DOHH2 (cell line): ENCODE results near the gene CRYBG2.
A peak's percentile ranks its signal among the peaks of the same experiment; 100 is the strongest.

Source experiments
- H3F3A ChIP-seq: fragments of 200-600 bp; sonication (generic), shearing (Covaris generic); 2 replicates; pipeline ENCODE4 v1.6.0; 2016; ENCODE audit warnings: antibody characterized with exemption, mild to moderate bottlenecking; ENCODE audit not compliant: control insufficient read depth, insufficient read depth
- H3K27ac ChIP-seq: fragments of 200-600 bp; sonication (generic); 2 replicates; pipeline ENCODE4 v1.5.1; 2014; ENCODE audit warnings: low read depth, mild to moderate bottlenecking, low read length, moderate library complexity
- H3K27me3 ChIP-seq: fragments of 200-600 bp; sonication (generic); 2 replicates; pipeline ENCODE4 v1.6.1; 2014; ENCODE audit warnings: mild to moderate bottlenecking, low read length, mixed read lengths; ENCODE audit not compliant: control insufficient read depth
- H3K36me3 ChIP-seq: fragments of 200-600 bp; sonication (generic); 2 replicates; pipeline ENCODE4 v1.6.1; 2014; ENCODE audit warnings: mild to moderate bottlenecking, low read length, moderate library complexity, mixed read lengths; ENCODE audit not compliant: control insufficient read depth
- H3K4me1 ChIP-seq: fragments of 200-600 bp; sonication (generic); 2 replicates; pipeline ENCODE4 v1.6.1; 2014; ENCODE audit warnings: mild to moderate bottlenecking, low read length, mixed read lengths; ENCODE audit not compliant: control insufficient read depth
- H3K4me2 ChIP-seq: fragments of 200-600 bp; sonication (generic); 2 replicates; pipeline ENCODE4 v1.6.0; 2014; ENCODE audit warnings: mild to moderate bottlenecking, low read length, moderate library complexity
- H3K4me3 ChIP-seq: fragments of 200-600 bp; sonication (generic); 2 replicates; pipeline ENCODE4 v1.5.1; 2014; ENCODE audit warnings: mild to moderate bottlenecking, low read length, mixed read lengths
- H3K79me2 ChIP-seq: fragments of 200-600 bp; sonication (generic); 2 replicates; pipeline ENCODE4 v1.6.1; 2014; ENCODE audit warnings: mild to moderate bottlenecking, low read length, mixed read lengths; ENCODE audit not compliant: control insufficient read depth
- H3K9me2 ChIP-seq: fragments of 200-600 bp; sonication (generic); replicated peaks from 2 replicates; pipeline ENCODE4 v1.6.1; 2014; ENCODE audit warnings: mild to moderate bottlenecking, low read length, mixed read lengths; ENCODE audit not compliant: control insufficient read depth
- H3K9me3 ChIP-seq: fragments of 200-600 bp; sonication (generic); 2 replicates; pipeline ENCODE4 v1.6.1; 2014; ENCODE audit warnings: antibody characterized with exemption, low read length, mixed read lengths; ENCODE audit not compliant: control insufficient read depth, insufficient read depth
- H4K20me1 ChIP-seq: fragments of 200-600 bp; sonication (generic); 2 replicates; pipeline ENCODE4 v1.6.0; 2014; ENCODE audit warnings: low read depth, mild to moderate bottlenecking, antibody characterized with exemption, low read length, moderate library complexity; ENCODE audit not compliant: control insufficient read depth, insufficient read depth
- EZH2phosphoT487 ChIP-seq: fragments of 200-600 bp; sonication (generic); IDR thresholded peaks from 2 replicates; pipeline ENCODE4 v1.6.1; 2017; ENCODE audit warnings: borderline replicate concordance, mild to moderate bottlenecking, antibody characterized with exemption, low read length, moderate library complexity, mixed read lengths
- TF ChIP-seq, protein P1 (sequence below): fragments of 200-600 bp; sonication (generic); IDR thresholded peaks from one replicate; pipeline ENCODE4 v1.5.1; 2014; ENCODE audit warnings: antibody characterized with exemption, mild to moderate bottlenecking, low read depth, low read length; ENCODE audit not compliant: poor library complexity, severe bottlenecking

Gene CRYBG2

DNA sequence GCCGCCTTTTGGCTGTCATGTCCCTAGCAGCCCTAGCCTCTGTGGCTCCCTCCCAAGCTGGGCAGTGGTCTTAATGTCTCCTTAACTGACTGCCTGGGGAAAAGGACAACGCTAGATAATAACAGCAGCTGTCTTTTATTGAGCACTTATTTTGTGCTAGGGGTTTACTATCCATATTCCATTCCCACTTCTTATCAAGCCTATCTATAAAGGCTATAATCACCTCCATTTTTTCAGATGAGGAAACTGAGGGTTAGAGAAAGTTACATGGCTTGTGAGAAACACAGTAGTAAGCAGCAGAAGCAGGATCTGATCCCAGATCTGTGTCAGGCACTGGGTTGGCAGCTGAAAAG lies 67.9 kb downstream of the CRYBG2 start:
- no peaks in the 10 kb centered on the region for H3K27me3 ChIP-seq

DNA sequence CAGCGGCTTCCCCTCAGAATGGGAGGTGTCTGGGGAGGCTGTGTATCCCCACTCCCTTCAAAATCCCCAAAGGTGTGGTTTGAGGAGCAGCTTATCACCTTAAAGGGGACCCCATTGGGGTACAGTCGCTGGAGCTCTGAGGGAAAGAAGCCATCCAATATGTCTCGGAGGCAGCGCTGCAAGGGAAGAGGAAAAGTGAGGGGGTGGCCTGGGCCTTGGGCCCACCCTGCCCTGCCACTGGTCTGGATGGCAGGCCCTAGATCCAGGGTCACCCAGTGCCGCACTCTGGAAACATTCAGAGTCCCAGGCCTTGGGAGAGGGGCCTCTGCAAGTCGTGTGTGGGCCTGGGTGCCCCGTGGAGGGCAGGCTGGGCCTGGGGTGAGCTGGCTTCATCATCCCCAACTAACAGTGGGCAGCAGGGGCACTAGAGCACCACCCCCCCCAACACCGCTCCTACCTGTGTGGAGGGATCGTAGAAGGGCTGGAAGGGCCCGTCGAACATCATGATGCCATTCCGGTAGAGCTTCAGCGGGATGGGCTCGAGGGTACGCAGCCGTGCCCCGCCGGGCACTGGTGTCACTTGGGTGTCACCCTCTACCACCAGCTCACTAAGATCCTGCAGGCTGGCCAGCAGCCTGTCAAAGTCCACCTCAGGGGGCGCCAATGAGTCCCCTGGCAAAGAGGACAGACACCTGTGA lies 68.4 kb downstream of the CRYBG2 start:
- peaks cover 39% of the 10 kb centered on the region for H3F3A ChIP-seq
- peaks cover 18% of the 10 kb centered on the region for H3K36me3 ChIP-seq

More for the DNA sequence above, 67.9 kb downstream of the CRYBG2 start:
- Histone ChIP-seq H3K4me1 (peaks cover 64% of the 10 kb centered on the region), H3K4me2 (no peak overlapping the region), H3F3A (peaks cover 42% of the 10 kb centered on the region), H3K9me3 (no peaks in the 10 kb centered on the region), H3K9me2 (no peaks in the 10 kb centered on the region), H3K4me3 (no peak overlapping the region), H4K20me1 (no peaks in the 10 kb centered on the region), H3K36me3 (peaks cover 22% of the 10 kb centered on the region), H3K27ac (peak overlapping the region; percentile 98), H3K79me2 (no peaks in the 10 kb centered on the region)
- no peak for TF ChIP-seq EZH2phosphoT487
- TF ChIP-seq, protein P1, sequence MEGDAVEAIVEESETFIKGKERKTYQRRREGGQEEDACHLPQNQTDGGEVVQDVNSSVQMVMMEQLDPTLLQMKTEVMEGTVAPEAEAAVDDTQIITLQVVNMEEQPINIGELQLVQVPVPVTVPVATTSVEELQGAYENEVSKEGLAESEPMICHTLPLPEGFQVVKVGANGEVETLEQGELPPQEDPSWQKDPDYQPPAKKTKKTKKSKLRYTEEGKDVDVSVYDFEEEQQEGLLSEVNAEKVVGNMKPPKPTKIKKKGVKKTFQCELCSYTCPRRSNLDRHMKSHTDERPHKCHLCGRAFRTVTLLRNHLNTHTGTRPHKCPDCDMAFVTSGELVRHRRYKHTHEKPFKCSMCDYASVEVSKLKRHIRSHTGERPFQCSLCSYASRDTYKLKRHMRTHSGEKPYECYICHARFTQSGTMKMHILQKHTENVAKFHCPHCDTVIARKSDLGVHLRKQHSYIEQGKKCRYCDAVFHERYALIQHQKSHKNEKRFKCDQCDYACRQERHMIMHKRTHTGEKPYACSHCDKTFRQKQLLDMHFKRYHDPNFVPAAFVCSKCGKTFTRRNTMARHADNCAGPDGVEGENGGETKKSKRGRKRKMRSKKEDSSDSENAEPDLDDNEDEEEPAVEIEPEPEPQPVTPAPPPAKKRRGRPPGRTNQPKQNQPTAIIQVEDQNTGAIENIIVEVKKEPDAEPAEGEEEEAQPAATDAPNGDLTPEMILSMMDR = no peak

DNA sequence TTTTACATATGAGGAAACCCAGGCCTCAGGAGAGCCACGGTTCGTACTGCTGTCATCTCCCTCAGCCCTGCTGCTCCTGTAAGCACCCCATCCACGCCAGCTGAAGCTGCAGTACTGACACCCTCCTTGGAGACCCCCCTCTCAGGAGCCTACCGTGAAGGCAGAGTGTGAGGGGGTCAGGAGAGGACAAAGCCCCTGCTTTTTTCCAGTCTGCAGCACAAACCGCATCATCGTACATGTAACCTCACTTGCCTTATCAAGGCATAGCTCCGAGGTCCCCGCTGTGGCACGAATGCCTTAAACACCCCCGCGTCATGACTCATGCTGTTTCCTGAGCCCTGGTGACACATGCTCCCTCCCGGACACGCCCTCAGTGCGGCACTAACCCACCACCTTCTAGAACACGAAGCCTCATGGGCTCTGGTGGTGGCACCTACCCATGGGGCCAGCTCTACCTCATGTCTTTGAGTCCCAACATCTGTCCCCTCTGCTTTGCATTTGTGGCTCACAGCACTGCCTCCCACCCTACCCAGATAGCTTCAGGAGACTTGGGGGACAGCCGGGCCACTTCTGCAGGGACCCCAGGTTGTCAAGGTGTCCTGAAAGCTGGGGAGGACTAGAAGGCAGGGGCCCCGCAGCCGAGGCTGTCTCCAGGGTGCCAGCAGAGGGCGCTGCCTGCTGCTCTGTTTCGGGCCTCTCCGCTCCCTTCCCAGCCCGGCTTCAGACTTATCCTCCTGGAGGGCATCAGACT lies 69.2 kb downstream of the CRYBG2 start:
- Histone ChIP-seq H3K4me1 (peaks cover 59% of the 10 kb centered on the region), H3K36me3 (peaks cover 18% of the 10 kb centered on the region), H3F3A (peaks cover 33% of the 10 kb centered on the region)

More for the DNA sequence above, 68.4 kb downstream of the CRYBG2 start:
- H3K4me1 ChIP-seq = peaks cover 61% of the 10 kb centered on the region
- no peaks in the 10 kb centered on the region for H3K27me3 ChIP-seq
- H4K20me1 ChIP-seq = no peaks in the 10 kb centered on the region
- H3K9me2 ChIP-seq = no peaks in the 10 kb centered on the region
- H3K27ac ChIP-seq = peak overlapping the region; percentile 98; the same call in 1 of the 2 replicates
- peaks cover 2% of the 10 kb centered on the region; the same call in 1 of the 2 replicates for H3K79me2 ChIP-seq
- no peak for TF ChIP-seq EZH2phosphoT487
- TF ChIP-seq, protein P1 = peak; percentile 73
- H3K4me3 ChIP-seq = no peak overlapping the region
- H3K4me2 ChIP-seq = peak overlapping the region; percentile 7; the same call in 1 of the 2 replicates
- H3K9me3 ChIP-seq = no peaks in the 10 kb centered on the region

More for the DNA sequence above, 69.2 kb downstream of the CRYBG2 start:
- TF ChIP-seq EZH2phosphoT487 = no peak
- TF ChIP-seq, protein P1 = peak; percentile 92
- Histone ChIP-seq H3K4me3 (no peak overlapping the region), H3K79me2 (peaks cover 4% of the 10 kb centered on the region; the same call in 1 of the 2 replicates), H3K9me3 (no peaks in the 10 kb centered on the region), H4K20me1 (no peaks in the 10 kb centered on the region), H3K27ac (no peak overlapping the region), H3K4me2 (peak overlapping the region; percentile 7; the same call in 1 of the 2 replicates), H3K27me3 (no peaks in the 10 kb centered on the region), H3K9me2 (no peaks in the 10 kb centered on the region)
